NCI-H1694 (cell line): ENCODE measurements around the gene SCO1.

Source experiments
- DNase-seq: peaks from one replicate; lab custom pipeline; 2025; lab: John Stamatoyannopoulos, UW

The SCO1 gene

DNA sequence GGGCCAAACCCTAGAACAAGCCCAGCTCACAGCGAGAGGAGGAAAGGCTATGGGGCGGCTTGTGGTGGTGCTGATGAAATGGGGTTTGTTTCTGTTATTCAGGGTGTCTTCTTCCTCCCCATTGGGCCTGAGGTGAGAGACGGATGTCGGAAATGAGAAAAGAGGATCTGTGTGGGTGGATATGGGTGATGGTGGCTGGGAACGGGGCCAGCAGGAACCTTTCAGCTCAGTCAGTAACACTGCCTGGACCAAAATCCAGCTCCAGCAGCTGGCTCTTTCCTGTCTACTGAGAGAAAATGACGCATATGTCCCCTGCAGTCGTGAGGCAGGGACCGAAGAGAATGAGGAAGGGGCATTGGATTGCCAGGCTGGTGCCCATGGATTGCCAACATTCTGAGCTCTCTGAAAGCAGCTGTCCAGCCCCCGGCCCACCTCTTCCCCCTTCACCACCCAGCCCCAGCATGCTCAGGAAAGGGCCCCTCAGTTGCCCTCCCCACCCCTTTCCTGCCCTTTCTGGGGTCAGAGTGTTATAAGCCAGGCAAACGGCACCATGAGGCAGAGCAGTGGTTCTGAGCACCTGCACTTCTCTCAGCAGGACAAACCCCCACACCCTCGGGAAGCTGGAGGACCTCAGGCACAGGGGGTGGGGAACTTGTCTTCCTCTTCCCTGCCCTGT lies 44.2 kb downstream of the SCO1 start:
- no peak for DNase-seq

DNA sequence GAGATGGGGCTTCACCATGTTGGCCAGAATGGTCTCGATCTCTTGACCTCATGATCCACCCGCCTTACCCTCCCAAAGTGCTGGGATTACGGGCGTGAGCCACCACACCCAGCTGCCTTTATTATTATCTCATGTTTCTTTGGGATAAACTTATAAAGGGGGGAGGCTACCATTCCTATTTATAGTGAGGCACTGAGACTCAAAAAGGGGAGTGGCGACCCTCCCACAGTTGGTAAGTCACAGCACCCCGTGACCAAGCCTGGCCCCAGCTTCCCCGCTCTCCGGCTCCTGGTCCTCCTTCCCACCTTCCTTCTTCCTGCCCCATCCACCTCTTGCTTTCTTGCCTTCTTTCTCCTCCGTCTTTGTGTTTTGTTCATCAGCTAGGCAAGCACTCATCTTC lies 45.4 kb downstream of the SCO1 start:
- DNase-seq, result no peak

DNA sequence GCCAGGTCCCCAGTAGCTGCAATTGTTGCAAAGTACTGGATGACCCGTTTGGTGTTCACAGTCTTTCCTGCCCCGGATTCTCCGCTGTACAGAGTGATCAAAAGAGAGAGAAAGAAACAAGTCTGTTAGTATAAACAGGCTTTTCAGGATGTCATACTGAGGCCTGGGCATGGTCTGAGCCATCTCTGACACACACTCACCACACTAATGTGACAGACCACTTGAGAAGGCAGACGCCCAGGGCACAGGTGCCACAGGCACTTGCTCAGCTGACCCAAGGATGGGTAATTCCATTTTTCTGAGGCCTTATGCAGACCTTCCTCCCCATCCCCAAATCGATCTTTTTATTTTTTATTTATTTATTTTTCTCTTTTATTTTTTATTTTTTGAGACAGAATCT lies 47.7 kb downstream of the SCO1 start:
- DNase-seq, result no peak

DNA sequence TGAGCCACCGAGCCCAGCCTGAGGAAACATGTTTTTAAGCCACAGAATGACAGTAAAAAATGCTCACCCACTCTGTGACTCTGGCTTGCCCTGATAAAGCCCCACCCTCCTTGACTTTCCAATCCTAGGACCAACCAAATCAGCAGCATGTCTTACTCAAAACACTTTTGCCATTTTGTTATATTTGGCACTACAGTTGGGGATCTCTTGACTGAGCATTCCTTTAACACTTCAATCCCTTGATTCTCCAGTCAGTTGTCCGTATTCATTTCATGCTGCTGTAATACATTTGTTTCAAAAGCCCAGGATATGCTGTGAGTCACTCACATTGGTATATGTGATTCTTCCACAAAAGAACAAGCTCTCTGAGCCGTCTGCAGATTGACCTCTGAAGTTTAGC lies 48.4 kb downstream of the SCO1 start:
- no peak for DNase-seq

DNA sequence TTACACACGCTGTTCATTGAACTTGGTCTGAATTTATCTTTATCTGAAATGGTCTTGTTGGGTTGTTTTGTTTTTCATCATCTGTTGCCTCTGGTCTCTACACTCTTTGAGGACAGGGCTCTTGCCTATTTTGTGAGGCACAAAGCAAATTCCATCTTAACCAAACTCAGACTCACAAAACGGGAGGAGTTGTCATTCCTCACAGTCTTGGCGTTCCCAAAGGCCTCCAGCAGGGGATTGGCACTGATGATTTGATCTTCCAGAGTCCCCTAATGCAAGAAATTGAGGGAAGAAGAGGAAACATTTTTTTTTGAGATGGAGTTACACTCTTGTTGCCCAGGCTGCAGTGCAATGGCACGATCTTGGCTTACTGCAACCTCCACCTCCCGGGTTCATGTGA lies 49.0 kb downstream of the SCO1 start:
- DNase-seq, result no peak

DNA sequence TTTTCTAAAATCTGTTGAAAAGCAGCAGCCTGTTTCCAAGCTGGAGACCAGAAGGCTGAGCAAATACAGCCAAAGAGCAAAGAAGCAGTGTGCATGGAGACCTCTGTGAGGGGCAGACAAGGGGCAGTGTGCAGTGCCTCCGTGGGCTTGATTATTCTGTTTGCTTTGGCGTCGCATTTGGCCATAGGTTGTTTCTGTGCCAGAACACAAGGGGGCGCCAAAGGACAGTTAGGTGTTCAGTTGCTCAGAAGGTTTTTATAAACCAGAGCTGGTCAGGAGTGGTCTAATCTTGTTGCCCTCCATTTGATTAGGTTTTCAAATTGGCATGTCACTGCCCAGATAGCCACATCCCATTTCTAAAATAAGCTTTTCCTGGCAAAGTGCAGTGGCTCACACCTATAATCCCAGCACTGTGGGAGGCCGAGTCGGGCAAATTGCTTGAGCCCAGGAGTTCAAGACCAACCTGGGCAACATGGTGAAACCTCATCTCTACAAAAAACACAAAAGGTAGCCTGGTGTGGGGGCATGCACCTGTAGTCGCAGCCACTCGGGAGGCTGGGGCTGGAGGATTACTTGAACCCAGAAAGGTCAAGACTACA lies 50.8 kb downstream of the SCO1 start:
- DNase-seq, result peak; percentile 34

DNA sequence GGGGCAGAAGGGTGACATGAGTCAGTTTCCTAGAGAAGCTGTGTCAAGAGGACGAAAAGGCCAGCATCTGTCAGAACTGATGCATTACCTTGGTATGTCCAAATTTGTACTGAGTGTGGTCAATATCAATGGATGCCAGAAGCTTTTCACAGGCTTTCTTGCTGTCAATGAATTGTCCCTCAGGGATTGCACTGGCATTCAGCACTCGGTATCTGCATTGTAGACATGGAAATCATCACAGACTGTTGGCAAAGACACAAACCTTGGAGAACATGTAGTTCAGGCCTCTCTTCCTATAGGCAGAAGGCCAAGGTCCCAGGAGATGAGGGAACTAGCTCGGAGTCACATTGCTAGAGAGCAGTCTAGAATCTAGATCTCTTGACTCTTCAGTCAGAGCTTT lies 56.9 kb downstream of the SCO1 start:
- DNase-seq, result no peak

DNA sequence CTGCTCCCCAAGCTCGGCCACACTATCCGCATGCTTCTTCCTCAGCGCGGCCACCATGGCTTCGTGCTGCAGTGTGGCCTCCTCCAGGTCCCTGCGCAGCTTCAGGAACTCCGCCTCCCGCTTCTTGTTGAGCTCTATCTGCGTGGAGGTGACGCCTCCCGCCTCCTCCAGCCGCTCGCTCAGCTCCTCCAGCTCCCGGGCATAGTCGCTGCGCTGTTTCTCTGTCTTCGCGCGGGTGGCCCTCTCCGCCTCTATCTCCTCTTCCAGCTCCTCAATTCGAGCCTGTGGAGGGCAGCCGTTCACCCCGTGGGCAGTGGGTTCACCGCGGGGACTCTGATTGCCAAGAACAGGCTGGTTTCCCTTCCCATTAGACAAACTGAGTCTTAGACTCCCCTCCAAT lies 59.2 kb downstream of the SCO1 start:
- DNase-seq, result no peak

DNA sequence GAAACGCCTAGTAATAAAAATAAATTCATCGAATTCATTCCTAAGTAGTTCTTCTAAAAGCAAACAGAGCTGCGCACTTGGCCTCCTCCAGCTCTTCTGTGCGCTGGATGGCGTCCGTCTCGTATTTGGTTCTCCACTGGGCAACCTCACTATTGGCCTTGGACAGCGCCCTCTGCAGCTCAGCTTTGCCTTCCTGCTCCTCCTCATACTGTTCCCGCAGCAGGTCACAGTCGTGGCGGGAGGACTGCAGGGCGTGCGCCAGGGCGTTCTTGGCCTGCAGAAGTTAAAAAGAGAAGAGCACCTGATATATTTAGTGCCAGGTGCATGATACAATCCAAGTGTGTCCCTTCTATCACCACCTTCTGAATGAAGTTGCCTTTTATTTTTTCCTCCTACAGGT lies 62.0 kb downstream of the SCO1 start:
- DNase-seq, result no peak

DNA sequence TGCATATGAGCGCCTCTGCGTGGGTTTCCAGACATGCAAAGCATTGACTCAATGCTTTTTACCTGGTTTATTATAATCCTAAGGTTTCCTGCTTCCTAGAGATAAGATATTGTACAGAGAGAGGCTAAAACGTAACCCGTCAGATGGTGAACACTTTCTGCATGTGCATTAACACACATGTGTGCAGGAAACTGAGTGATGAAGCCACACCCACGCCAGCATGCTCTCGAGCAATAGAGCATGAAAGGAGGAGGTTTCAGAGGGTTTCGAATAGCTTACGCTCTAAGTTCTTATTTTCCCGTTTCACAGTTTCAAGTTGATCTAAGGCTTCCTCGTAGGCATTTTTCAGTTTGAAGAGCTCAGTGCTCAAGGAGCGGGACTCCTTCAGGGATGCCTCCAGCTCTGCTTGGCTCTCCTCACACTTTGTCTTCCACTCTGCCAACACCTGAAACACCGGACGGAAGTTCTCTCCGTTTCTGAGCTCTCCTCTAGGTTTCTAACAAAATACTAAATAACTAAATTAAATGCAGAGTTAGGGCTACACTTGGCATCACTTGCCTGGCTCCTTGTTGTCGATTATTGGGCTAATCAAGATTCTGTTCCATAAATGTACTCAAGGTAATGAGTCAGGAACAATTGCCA lies 63.5 kb downstream of the SCO1 start:
- no peak for DNase-seq

DNA sequence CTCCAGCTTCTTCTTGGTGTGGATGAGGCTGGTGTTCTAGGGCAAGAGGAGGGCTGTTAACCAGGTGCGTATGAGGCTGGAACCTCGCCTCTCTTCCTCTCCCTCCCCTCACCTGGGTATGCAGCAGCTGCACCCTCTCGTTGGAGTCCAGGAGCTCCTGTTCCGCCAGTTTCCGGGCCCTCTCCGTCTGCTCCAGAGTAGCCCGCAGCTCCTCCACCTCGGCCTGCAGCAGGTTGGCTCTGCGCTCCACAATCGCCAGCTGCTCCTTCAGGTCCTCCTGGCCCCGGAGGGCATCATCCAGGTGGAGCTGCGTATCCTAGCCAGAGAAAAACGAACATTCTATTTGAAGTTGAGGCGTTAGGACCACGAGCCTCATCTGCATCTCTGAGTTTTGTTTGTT lies 65.6 kb downstream of the SCO1 start:
- no peak for DNase-seq

DNA sequence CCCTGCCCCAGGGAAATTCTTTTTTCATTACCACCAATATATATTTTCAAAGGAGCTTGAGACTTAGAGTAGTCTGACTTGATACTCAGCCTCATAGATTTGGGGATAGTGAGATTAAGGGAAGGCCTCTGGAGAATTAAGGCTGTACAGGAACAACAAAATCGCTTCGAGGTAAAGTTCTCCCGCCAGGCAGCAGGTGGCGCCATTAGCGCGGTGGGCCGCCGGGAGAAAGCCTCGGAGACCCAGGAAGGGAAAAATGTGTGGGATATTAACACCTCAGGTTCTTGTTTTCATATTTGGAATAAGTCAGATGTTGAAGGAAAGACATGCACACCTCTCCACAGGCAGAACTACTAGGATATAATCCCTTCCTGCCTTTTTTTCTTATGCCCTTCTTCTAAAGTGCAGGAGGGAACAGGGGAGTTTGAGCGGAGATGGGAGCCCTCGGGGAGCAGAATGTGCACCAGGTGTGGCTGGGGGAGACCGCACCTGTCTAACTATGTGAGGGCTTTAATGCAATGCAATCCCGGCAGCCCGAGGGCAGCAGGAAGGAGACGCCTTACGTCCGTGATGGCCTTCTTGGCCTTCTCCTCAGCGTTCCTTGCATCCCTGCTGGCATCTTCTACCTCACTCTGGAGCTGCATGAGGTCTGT lies 66.2 kb downstream of the SCO1 start:
- DNase-seq, result peak; percentile 6

DNA sequence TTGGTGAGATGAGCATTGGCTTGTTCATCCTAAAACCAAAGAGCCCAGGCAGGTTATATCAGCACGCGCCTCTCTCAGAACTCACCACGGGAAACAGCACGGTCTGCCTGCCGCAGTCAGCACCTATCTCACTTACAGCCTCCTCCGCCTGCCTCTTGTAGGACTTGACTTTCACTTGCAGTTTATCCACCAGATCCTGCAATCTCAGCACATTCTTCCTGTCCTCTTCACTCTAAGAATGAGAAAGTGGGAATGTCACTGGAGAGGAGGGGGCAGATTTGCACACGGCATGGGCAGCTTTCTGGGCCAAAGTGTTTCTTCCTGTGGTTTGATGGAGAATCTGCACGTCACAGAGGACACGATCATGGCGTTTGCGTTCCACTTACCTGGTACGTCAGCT lies 67.6 kb downstream of the SCO1 start:
- no peak for DNase-seq

DNA sequence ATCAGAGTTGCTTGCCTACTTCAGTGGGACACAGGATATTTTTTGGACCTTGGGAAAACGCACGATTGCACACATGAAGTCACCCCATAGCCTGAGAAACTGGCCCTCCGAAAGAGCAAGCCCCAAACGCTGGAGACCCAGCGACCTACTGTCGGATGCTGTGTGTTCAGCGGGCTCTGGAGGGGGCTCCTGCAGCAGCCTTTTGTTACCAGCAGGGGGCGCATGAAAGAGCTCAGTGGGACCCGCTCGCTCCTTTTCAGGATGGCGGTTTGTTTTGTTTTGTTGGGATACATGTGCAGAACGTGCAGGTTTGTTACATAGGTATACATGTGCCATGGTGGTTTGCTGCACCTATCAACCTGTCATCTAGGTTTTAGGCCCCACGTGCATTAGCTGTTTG lies 68.6 kb downstream of the SCO1 start:
- DNase-seq, result peak; percentile 8

DNA sequence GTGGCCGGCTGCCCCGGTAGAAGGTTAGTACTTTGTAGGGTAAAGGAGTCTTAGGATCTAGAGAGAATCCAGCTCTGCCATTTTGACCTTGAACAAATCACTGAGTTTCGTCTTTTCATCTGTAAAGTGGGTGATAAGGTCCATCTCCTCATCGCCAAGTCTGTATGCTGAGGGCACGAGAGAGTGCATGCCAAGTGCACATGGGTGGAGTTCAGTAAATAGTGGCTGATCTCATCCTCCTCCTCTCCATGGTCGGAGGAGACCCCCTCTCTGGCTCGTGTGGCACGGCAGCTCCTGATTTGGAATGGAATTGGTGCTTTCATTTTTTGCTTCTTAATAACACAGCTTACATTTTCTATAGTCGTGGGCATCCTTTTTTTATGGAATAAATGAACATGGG lies 70.9 kb downstream of the SCO1 start:
- no peak for DNase-seq

DNA sequence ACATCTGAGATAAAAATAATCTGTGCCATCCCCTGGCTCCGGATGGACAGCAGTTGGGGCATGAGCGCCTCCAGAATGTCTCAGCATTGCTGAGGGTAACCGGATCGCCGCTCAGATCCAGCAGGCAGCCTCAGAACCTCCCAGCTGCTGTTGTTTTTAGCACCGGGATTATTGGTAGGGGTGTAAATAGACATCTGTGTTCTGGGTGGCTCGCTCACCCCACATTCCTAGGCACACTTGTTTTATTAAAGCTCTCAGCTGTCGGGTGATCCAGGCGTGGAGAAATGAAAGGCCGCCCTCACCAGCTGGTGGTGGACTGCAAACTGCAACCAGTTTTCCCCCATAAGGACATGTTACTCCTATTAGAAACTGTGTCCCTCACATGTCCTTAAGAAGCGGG lies 72.4 kb downstream of the SCO1 start:
- DNase-seq, result no peak

DNA sequence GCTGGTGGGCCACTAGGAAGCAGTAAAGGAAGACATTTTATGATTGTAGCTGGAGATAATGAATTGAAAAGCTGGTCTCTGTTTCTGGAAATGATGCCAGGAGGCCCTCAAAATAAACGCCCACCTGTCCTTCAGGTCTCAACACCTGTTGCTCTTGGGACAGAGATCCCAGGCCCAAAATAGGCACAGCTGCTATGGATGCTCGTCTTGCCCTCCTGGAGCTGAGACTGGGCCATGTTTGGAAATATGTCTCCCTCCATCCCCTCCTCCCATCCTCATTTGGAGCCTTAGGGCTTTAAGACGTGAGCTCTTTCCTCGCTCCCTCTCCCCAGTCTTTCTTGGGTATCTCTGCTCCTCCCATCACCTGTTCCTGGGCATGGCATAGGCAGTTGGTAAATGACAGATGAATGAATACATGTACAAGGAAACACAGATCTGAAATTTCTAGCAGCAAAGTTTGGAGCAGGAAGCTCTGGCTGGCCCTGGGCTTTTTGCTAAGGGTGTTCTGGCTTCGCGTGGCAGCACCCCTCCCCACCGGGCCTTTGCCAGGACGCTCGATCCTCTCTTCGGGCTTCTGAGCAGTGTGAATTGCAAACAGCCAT lies 73.5 kb downstream of the SCO1 start:
- no peak for DNase-seq

DNA sequence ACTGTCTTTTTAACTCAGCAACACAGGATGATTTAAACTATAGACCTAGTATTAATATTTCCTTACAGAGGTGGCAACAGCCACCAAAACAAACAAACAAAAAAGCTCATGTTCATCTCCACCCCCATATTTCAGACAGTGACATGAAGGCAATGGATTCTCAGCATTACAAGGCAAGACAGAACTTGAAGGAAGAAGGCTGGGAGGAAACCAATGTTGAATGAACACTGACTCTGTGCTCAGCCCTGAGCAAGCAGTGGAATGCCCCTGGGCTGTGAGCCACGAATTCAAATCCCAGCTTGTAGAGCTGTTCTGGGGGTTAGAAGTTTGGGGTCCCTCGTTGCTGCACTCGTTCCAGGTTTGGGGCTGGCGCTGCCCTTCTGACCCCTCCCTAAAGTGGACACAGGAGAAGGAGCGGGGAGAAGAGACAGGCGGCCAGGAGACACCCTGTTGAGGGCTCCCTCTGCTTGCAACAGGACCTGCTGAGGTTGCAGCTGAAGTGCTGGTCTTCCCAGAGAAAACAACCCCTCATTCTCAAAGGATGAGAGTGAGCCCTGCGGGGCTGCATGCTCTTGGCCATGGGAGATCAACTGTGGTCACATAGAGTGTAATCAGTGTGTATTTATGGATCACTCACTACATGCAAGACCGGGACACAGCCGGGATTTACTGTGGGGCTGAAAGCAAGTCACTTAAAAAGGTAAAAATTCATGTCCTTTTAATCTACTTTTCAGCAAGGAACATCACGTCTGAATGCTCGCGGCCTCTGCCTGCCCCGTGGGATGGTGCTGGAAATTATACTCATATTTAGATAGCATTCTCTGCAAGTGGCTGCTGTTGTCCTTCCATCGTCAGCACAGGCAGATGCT lies 74.5 kb downstream of the SCO1 start:
- no peak for DNase-seq
